ENCODE measurements around the gene EMC1. TPM values are rescaled to one million over a fixed set of nuclear protein-coding genes. Genes with fewer than 3 reads are reported as not detected.

Gene EMC1
- total RNA-seq, 1 experiment from 2014 or later = 45.6 TPM

DNA sequence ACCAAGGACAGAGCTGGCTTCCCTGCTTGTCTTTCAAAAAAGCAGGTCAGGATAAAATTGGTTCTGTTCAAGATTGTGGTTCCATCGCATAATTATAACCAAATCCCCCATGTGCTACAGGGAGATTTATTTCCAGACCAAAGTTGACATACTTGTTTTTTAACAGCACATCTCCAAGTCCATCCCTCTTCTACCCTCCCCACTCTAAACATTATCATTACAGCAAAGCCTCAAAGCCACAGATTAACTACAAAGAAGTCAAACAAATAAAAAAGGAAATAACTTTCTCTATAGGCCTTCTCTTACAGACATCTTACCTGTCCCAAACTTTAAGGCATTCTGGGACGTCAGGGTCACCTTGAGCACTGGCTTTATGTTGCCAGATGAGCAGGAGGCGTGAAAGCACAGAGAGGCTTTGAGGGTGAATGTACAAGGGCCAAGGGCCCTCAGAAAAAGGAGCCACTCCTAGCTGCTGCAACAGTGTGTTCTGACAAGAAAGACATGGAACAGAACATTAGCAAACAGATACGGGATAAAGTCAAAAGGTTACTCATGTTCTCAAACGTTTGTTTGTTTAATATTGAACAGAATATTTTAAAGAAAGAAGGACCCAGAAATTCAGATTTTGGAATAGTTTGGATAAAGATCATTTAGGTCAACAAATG, 72.5 kb downstream of the EMC1 start:
- in situ Hi-C loops (cut with HindIII; ENCODE audit: low pct_unique_long_range_greater_than_20kb, low sequenced_read_pairs) = no loop called here
- no peak for DNase-seq (ENCODE audit: low read depth, low spot score)

DNA sequence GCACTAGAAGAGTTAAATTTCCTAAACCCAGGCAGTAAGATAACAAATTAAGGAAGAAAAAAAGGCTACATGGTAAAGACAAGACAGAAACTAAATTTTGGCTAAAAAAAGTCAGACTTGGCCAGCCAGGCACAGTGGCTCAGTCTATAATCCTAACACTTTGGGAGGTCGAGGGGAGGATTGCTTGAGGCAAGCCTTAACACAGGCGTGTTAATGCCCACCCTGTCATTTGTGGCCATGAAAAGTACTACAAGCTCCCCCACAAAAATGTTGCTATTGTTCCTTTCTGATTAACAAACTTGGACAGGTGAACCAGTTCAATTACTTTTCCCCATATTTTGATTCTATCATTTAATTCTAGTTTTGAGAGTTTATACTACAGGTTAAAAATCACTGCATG, 73.5 kb downstream of the EMC1 start:
- DNase-seq (ENCODE audit: low read depth, low spot score) = no peak
- in situ Hi-C loops (cut with HindIII; ENCODE audit: low pct_unique_long_range_greater_than_20kb, low sequenced_read_pairs) = no loop called here

DNA sequence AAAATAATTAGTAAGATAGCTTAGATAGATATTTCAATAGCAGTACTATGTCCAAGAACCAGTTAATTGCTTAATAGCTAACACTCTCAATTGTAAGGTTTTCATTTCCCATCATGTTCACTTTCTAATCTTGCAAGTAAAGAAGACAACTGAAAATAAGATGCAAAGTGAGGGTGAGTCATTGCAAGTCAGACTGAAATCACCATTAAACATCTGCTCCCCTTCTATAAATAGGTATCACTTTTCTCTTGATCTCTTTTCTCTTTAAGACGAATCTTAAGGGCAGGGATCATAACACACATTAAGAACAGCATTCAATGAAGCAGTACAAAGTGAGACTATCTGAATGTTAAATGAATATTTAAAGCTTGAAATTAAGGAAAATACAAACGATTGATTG, 81.7 kb downstream of the EMC1 start:
- DNase-seq (ENCODE audit: low read depth, low spot score) = no peak
- in situ Hi-C loops (cut with HindIII; ENCODE audit: low pct_unique_long_range_greater_than_20kb, low sequenced_read_pairs) = no loop called here

DNA sequence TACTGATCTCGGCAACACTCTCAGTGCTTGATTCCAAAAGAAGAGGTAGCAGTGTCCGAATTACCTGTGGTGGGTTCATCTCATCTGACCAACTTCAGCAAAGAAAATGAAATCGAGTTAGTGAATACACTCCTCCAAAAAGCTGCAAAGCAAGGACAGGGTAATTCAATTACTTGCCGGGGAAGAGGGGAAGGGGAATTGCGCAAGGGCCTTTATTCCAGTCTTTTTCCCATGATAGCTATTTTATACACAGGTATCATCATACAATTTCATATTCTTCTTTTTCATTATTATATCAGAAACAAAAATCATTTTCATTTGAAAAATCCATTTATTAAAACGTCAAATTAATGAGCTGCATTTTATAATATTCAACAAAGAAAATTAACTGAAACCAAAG, 84.2 kb downstream of the EMC1 start:
- no peak for DNase-seq (ENCODE audit: low read depth, low spot score)
- in situ Hi-C loops (cut with HindIII; ENCODE audit: low pct_unique_long_range_greater_than_20kb, low sequenced_read_pairs) = no loop called here

DNA sequence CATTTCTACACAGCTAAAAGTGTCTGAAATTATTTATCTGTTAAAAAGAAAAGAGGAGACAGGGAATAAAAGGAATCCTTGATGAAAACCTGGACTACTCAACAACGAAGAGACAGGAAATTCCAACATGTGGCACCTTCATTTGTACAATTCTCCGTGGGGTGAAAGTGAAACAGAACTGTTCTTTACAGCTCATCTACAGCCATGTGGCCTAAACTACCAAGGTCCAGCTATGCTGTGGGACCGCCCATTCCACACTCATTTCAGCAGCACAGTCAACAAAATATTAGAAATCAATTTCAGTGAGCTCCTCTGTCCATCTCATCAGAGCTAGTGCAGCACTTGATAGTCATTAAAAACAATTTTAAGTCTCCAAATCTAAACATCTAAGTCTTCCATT, 85.3 kb downstream of the EMC1 start:
- DNase-seq (ENCODE audit: low read depth, low spot score) = no peak

More for the DNA sequence above, 85.3 kb downstream of the EMC1 start:
- in situ Hi-C loops (cut with HindIII; ENCODE audit: low pct_unique_long_range_greater_than_20kb, low sequenced_read_pairs) = no loop called here

Other genes with a start within 250 kb of the EMC1 start
- 52.6 and 73.9 TPM in 2 replicates for gene UBR4, start 41.3 kb downstream of the EMC1 start, total RNA-seq (2014; rRNA removed; shearing (Covaris generic))
- gene MRTO4, start 281 bp upstream of the EMC1 start, total RNA-seq (2014; rRNA removed; shearing (Covaris generic)) = 53.8 and 55.3 TPM in 2 replicates
- 0.21 and 0.27 TPM in 2 replicates for gene AKR7A3, start 37.2 kb upstream of the EMC1 start, total RNA-seq (2014; rRNA removed; shearing (Covaris generic))
- gene AKR7A2, start 60.6 kb upstream of the EMC1 start, total RNA-seq (2014; rRNA removed; shearing (Covaris generic)) = 72.5 and 74.1 TPM in 2 replicates
- 30.8 and 32.3 TPM in 2 replicates for gene SLC66A1, start 60.8 kb upstream of the EMC1 start, total RNA-seq (2014; rRNA removed; shearing (Covaris generic))
- 60.5 and 64.3 TPM in 2 replicates for gene CAPZB, start 234.0 kb upstream of the EMC1 start, total RNA-seq (2014; rRNA removed; shearing (Covaris generic))